ENCODE data around the gene TUBA1C.
"Not testable (repeated sequence)": the region's sequence is repeated elsewhere in the genome, so short reads cannot be mapped to it uniquely, and the experiment has no call there.

Gene TUBA1C

GRCh38 chr12:49264466-49264872, 413 bp upstream of the TUBA1C start:
- peak; percentile 77 for DNase-seq (ENCODE audit: low spot score)
- in situ Hi-C loops (cut with MboI; ENCODE audit: low pct_unique_long_range_greater_than_20kb, low sequenced_read_pairs, unreplicated experiment) = no loop called here
- no peak for TF ChIP-seq CTCF (IDR thresholded peaks at IDR 0.05; ENCODE audit: extremely low read depth, insufficient read depth, missing control alignments)

- in situ Hi-C loops (cut with MboI; ENCODE audit: low pct_unique_long_range_greater_than_20kb, low sequenced_read_pairs, unreplicated experiment); DNase-seq (ENCODE audit: low spot score): not testable (repeated sequence)
Measured at GRCh38 chr12:49269191-49269590, 4.3 kb downstream of the TUBA1C start.

- no peak for DNase-seq (ENCODE audit: low spot score)
- no peak for TF ChIP-seq CTCF (IDR thresholded peaks at IDR 0.05; ENCODE audit: extremely low read depth, insufficient read depth, missing control alignments)
- in situ Hi-C loops (cut with MboI; ENCODE audit: low pct_unique_long_range_greater_than_20kb, low sequenced_read_pairs, unreplicated experiment) = no loop called here
Measured at GRCh38 chr12:49272790-49273725, 8.2 kb downstream of the TUBA1C start.

- no peak for DNase-seq (ENCODE audit: low spot score)
- no peak for TF ChIP-seq CTCF (IDR thresholded peaks at IDR 0.05; ENCODE audit: extremely low read depth, insufficient read depth, missing control alignments)
- in situ Hi-C loops (cut with MboI; ENCODE audit: low pct_unique_long_range_greater_than_20kb, low sequenced_read_pairs, unreplicated experiment) = no loop called here
Measured at GRCh38 chr12:49273726-49274395, 9.0 kb downstream of the TUBA1C start.

- no peak for TF ChIP-seq CTCF (IDR thresholded peaks at IDR 0.05; ENCODE audit: extremely low read depth, insufficient read depth, missing control alignments)
- in situ Hi-C loops (cut with MboI; ENCODE audit: low pct_unique_long_range_greater_than_20kb, low sequenced_read_pairs, unreplicated experiment) = no loop called here
- DNase-seq (ENCODE audit: low spot score) = no peak
Measured at GRCh38 chr12:49274396-49275069, 9.7 kb downstream of the TUBA1C start.

GRCh38 chr12:49276304-49277290, 11.7 kb downstream of the TUBA1C start:
- in situ Hi-C loops (cut with MboI; ENCODE audit: low pct_unique_long_range_greater_than_20kb, low sequenced_read_pairs, unreplicated experiment) = no loop called here
- no peak for DNase-seq (ENCODE audit: low spot score)
- TF ChIP-seq CTCF (IDR thresholded peaks at IDR 0.05; ENCODE audit: extremely low read depth, insufficient read depth, missing control alignments) = no peak

Measured in GM13977 (cell line).